HFF-Myc (cell line): ENCODE measurements around the gene HNRNPL.
"Not testable (repeated sequence)": the region's sequence is repeated elsewhere in the genome, so short reads cannot be mapped to it uniquely, and the experiment has no call there.

Experiments used
- DNase-seq: peaks from one replicate; pipeline ENCODE4 v3.0.0-alpha.2; 2011; ENCODE audit warnings: low read depth; ENCODE audit errors: extremely low read depth
- H3K4me3 ChIP-seq: replicated peaks from 2 replicates; pipeline ENCODE4 v1.5.1; 2011; ENCODE audit warnings: low read depth, mild to moderate bottlenecking, control low read depth, low read length
- CTCF ChIP-seq: IDR thresholded peaks from 2 replicates; pipeline ENCODE4 v1.5.1; 2012; ENCODE audit warnings: mild to moderate bottlenecking, low read depth, low read length, control low read depth; ENCODE audit errors: missing control alignments

Gene HNRNPL

GRCh38 chr19:38819231-38819920 is 30.4 kb downstream of the HNRNPL start:
- H3K4me3 ChIP-seq = no peak overlapping the region
- DNase-seq = no peak
- TF ChIP-seq CTCF = no peak

- DNase-seq = no peak
- TF ChIP-seq CTCF = no peak
Observed at GRCh38 chr19:38817081-38817480, 32.7 kb downstream of the HNRNPL start.

GRCh38 chr19:38816131-38816750 is 33.5 kb downstream of the HNRNPL start:
- TF ChIP-seq CTCF = no peak
- no peak overlapping the region for H3K4me3 ChIP-seq
- DNase-seq = no peak

More at GRCh38 chr19:38817081-38817480, 32.7 kb downstream of the HNRNPL start:
- H3K4me3 ChIP-seq = no peak overlapping the region

- no peak for TF ChIP-seq CTCF
- no peak overlapping the region for H3K4me3 ChIP-seq
- DNase-seq = no peak
Observed at GRCh38 chr19:38815059-38816001, 34.5 kb downstream of the HNRNPL start.

GRCh38 chr19:38813932-38814331 is 35.9 kb downstream of the HNRNPL start:
- H3K4me3 ChIP-seq, DNase-seq: not testable (repeated sequence)

- TF ChIP-seq CTCF = no peak
- H3K4me3 ChIP-seq = no peak overlapping the region
- DNase-seq = no peak
Observed at GRCh38 chr19:38813323-38813722, 36.5 kb downstream of the HNRNPL start.

GRCh38 chr19:38812841-38813320 is 36.9 kb downstream of the HNRNPL start, which contains the start of gene LGALS4:
Gene LGALS4 (minus strand): TSS chr19:38812945. CDS start chr19:38812886, 59 bp downstream.
- DNase-seq = no peak
- TF ChIP-seq CTCF = no peak
- H3K4me3 ChIP-seq = no peak within 1 kb of the TSS
